Smooth muscle cell (in vitro differentiated cells): ENCODE results near the gene NUP93. TPM values are rescaled to one million over a fixed set of nuclear protein-coding genes. Genes with fewer than 3 reads are reported as not detected.

ENCODE experiments used
- DNase-seq: peaks from one replicate; lab custom pipeline; 2025; ENCODE audit not compliant: unreplicated experiment; lab: John Stamatoyannopoulos, UW
- H2AFZ ChIP-seq: fragments of 200-600 bp; sonication (generic); 2 replicates; pipeline ENCODE4 v1.6.0; 2016; ENCODE audit warnings: antibody characterized with exemption, low read depth, mild to moderate bottlenecking
- H3F3A ChIP-seq: fragments of 200-600 bp; sonication (generic); 2 replicates; pipeline ENCODE4 v1.6.0; 2017; ENCODE audit warnings: antibody characterized with exemption, low read depth
- H3K27ac ChIP-seq: fragments of 200-600 bp; sonication (generic); 2 replicates; pipeline ENCODE4 v1.5.1; 2016; ENCODE audit warnings: low read depth, mild to moderate bottlenecking
- H3K27me3 ChIP-seq: fragments of 200-600 bp; sonication (generic); 2 replicates; pipeline ENCODE4 v1.6.1; 2016; ENCODE audit warnings: low read depth, mild to moderate bottlenecking
- H3K36me3 ChIP-seq: fragments of 200-600 bp; sonication (generic); 2 replicates; pipeline ENCODE4 v1.5.1; 2016; ENCODE audit warnings: low read depth
- H3K4me1 ChIP-seq: fragments of 200-600 bp; sonication (generic); 2 replicates; pipeline ENCODE4 v1.5.1; 2016; ENCODE audit warnings: low read depth
- H3K4me2 ChIP-seq: fragments of 200-600 bp; sonication (generic); 2 replicates; pipeline ENCODE4 v1.6.0; 2016; ENCODE audit warnings: mild to moderate bottlenecking
- H3K4me3 ChIP-seq: fragments of 200-600 bp; sonication (generic); 2 replicates; pipeline ENCODE4 v1.5.1; 2016; ENCODE audit warnings: mild to moderate bottlenecking
- H3K79me2 ChIP-seq: fragments of 200-600 bp; sonication (generic); 2 replicates; pipeline ENCODE4 v1.6.0; 2016; ENCODE audit warnings: low read depth, mild to moderate bottlenecking
- H3K9ac ChIP-seq: fragments of 200-600 bp; sonication (generic); 2 replicates; pipeline ENCODE4 v1.6.0; 2016; ENCODE audit warnings: low read depth
- H3K9me3 ChIP-seq: fragments of 200-600 bp; sonication (generic); replicated peaks from 2 replicates; pipeline ENCODE4 v1.5.1; 2016; ENCODE audit warnings: low read depth
- H4K20me1 ChIP-seq: fragments of 200-600 bp; sonication (generic); 2 replicates; pipeline ENCODE4 v1.6.0; 2016; ENCODE audit warnings: low read depth
- CTCF ChIP-seq: fragments of 200-600 bp; sonication (generic); IDR thresholded peaks from 2 replicates; pipeline ENCODE4 v1.5.1; 2017; ENCODE audit warnings: borderline replicate concordance, mild to moderate bottlenecking, antibody characterized with exemption; ENCODE audit not compliant: insufficient read depth, poor library complexity, severe bottlenecking
- WGBS: methylation state at CpG from one replicate; pipeline ENCODE4 v1.1.7; 2016; ENCODE audit warnings: low lambda C conversion rate; 5-methylcytosine and 5-hydroxymethylcytosine counted together
- polyA plus RNA-seq: library from polyadenylated mRNA; unstranded; fragments of >200 nt; fragmentation: Nextera tagmentation; extraction: Ambion mirVana; gene quantifications from 2 replicates; pipeline ENCODE4 v1.2.1, GENCODE V29; 2016
- total RNA-seq: library from RNA; depleted of rRNA; stranded (reverse); fragments of >200 nt; gene quantifications from 2 replicates; pipeline ENCODE4 v1.2.3, GENCODE V29; 2014

Gene NUP93
- total and polyA plus RNA-seq, 2 experiments from 2014 or later = 45.6 to 55.8 TPM

GRCh38 chr16:56708525-56709442, 21.1 kb upstream of the NUP93 start:
- Histone ChIP-seq H3K4me3 (no peak overlapping the region), H3K4me2 (no peak overlapping the region), H3K27ac (no peak overlapping the region), H3F3A (no peaks in the 10 kb centered on the region), H3K9me3 (no peaks in the 10 kb centered on the region), H3K9ac (no peak overlapping the region), H2AFZ (no peak overlapping the region), H3K36me3 (no peaks in the 10 kb centered on the region), H3K4me1 (no peaks in the 10 kb centered on the region), H3K79me2 (no peaks in the 10 kb centered on the region), H3K27me3 (no peaks in the 10 kb centered on the region), H4K20me1 (no peaks in the 10 kb centered on the region)
- 77% methylated on average over 13 of the region's 13 CpGs for WGBS
- TF ChIP-seq CTCF = no peak
- no peak for DNase-seq

- H3K4me1 ChIP-seq = no peaks in the 10 kb centered on the region
- no peak for TF ChIP-seq CTCF
- no peak for DNase-seq
- no peak overlapping the region for H3K9ac ChIP-seq
- H2AFZ ChIP-seq = no peak overlapping the region
- H3F3A ChIP-seq = no peaks in the 10 kb centered on the region
- H4K20me1 ChIP-seq = no peaks in the 10 kb centered on the region
- 88% methylated on average over 4 of the region's 4 CpGs for WGBS
- H3K79me2 ChIP-seq = no peaks in the 10 kb centered on the region
- no peaks in the 10 kb centered on the region for H3K36me3 ChIP-seq
- H3K4me3 ChIP-seq = no peak overlapping the region
- no peak overlapping the region for H3K4me2 ChIP-seq
- no peaks in the 10 kb centered on the region for H3K27me3 ChIP-seq
- no peaks in the 10 kb centered on the region for H3K9me3 ChIP-seq
- H3K27ac ChIP-seq = no peak overlapping the region
Observed at GRCh38 chr16:56709443-56710040, 20.4 kb upstream of the NUP93 start.

- H3K9ac ChIP-seq = no peak overlapping the region
- no peaks in the 10 kb centered on the region for H4K20me1 ChIP-seq
- TF ChIP-seq CTCF = no peak
- no peak overlapping the region for H3K4me3 ChIP-seq
- H3F3A ChIP-seq = no peaks in the 10 kb centered on the region
- H3K4me1 ChIP-seq = no peaks in the 10 kb centered on the region
- DNase-seq = no peak
- no peak overlapping the region for H2AFZ ChIP-seq
- WGBS = 63% methylated on average over 3 of the region's 3 CpGs
- no peaks in the 10 kb centered on the region for H3K79me2 ChIP-seq
- H3K9me3 ChIP-seq = no peaks in the 10 kb centered on the region
- no peaks in the 10 kb centered on the region for H3K36me3 ChIP-seq
- no peak overlapping the region for H3K4me2 ChIP-seq
- H3K27ac ChIP-seq = no peak overlapping the region
- H3K27me3 ChIP-seq = no peaks in the 10 kb centered on the region
Observed at GRCh38 chr16:56710181-56710737, 19.7 kb upstream of the NUP93 start.
